Neuron (in vitro differentiated cells): ENCODE results near the gene OR6J1.
A peak's percentile ranks its signal among the peaks of the same experiment; 100 is the strongest.

Experiments
- H2AFZ ChIP-seq: one replicate; pipeline ENCODE4 v1.6.1; 2013; ENCODE audit warnings: low read depth, mild to moderate bottlenecking, inconsistent platforms, low read length, moderate library complexity
- H3K27me3 ChIP-seq: one replicate; pipeline ENCODE4 v1.6.1; 2013; ENCODE audit warnings: low read length; ENCODE audit not compliant: insufficient read depth
- H3K36me3 ChIP-seq: one replicate; pipeline ENCODE4 v1.6.1; 2013; ENCODE audit warnings: low read length; ENCODE audit not compliant: insufficient read depth
- H3K4me1 ChIP-seq: one replicate; pipeline ENCODE4 v1.6.1; 2013; ENCODE audit warnings: low read length; ENCODE audit not compliant: insufficient read depth
- H3K4me3 ChIP-seq: 2 replicates; pipeline ENCODE4 v1.5.1; 2013; ENCODE audit warnings: mild to moderate bottlenecking, low read length, moderate library complexity
- H3K9me3 ChIP-seq: one replicate; pipeline ENCODE4 v1.6.1; 2013; ENCODE audit warnings: low read length

The OR6J1 gene

GRCh38 chr14:22614240-22614799, 29.8 kb downstream of the OR6J1 start:
- Histone ChIP-seq H3K4me1 (peaks cover 3% of the 10 kb centered on the region), H3K27me3 (no peaks in the 10 kb centered on the region), H2AFZ (no peak overlapping the region), H3K4me3 (no peak overlapping the region), H3K9me3 (peaks cover 4% of the 10 kb centered on the region), H3K36me3 (peaks cover 12% of the 10 kb centered on the region)

- H3K27me3 ChIP-seq: no peaks in the 10 kb centered on the region
- H3K4me1 ChIP-seq: peaks cover 3% of the 10 kb centered on the region
- peaks cover 12% of the 10 kb centered on the region for H3K36me3 ChIP-seq
- H2AFZ ChIP-seq: no peak overlapping the region
- no peak overlapping the region for H3K4me3 ChIP-seq
- peaks cover 4% of the 10 kb centered on the region for H3K9me3 ChIP-seq
These were observed 30.4 kb downstream of the OR6J1 start for GRCh38 chr14:22613736-22614239.

DNA sequence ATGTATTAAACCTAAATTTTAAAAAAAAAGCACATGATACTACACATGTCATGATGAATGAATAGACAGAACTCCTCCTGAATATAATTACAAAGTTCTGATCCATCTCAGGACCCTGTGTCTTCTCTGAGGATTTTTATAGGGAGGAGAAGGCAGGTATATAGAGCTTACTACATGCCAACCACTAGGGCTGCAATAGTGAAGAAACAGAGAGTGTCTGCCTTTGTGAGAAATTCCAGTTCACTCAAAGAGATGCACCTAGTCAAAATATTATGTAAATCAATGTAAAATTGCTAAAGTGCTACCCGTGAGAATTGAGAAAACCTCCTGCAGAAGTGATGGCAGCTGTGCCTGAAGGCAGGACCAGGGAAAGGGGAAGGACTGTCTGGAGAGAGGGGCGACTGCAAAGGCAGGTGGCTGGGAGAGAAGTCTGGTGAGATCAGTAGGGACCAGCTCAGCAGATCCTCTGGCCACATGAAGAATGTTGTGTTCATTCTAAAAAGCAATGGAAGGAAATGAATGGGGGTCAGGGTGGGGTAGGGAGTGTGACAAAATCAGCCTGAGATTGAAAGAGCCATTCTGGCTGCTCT, 31.0 kb downstream of the OR6J1 start:
- peaks cover 3% of the 10 kb centered on the region for H3K4me1 ChIP-seq
- H3K9me3 ChIP-seq: peaks cover 4% of the 10 kb centered on the region
- no peak overlapping the region for H3K4me3 ChIP-seq
- peaks cover 12% of the 10 kb centered on the region for H3K36me3 ChIP-seq
- no peaks in the 10 kb centered on the region for H3K27me3 ChIP-seq
- no peak overlapping the region for H2AFZ ChIP-seq

DNA sequence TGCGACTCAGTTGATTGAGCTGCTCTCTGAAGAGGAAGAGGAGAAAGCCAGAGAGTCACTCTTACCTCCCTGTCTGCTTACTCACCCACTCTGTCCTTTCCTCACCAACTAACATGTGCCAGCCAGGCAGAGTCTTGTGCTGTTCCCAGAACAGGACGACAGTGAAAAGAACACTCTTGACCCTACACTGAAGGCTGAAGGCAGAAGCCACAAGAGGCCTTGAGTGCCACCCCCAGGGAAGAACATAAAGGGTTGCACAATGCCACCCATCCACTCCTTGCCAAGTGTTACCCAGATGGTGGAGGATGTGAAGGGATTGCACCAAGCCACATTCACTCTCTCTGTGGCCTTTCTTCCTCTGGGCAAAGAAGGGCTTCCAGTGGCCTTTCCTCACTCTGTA, 33.2 kb downstream of the OR6J1 start:
- Histone ChIP-seq H3K27me3 (no peaks in the 10 kb centered on the region), H3K4me3 (no peak overlapping the region), H3K9me3 (peaks cover 4% of the 10 kb centered on the region), H3K4me1 (peaks cover 3% of the 10 kb centered on the region), H2AFZ (no peak overlapping the region), H3K36me3 (peaks cover 16% of the 10 kb centered on the region)

GRCh38 chr14:22607291-22607690, 36.9 kb downstream of the OR6J1 start:
- peaks cover 28% of the 10 kb centered on the region for H3K36me3 ChIP-seq
- H3K4me1 ChIP-seq: no peaks in the 10 kb centered on the region
- peaks cover 10% of the 10 kb centered on the region for H3K9me3 ChIP-seq
- no peak overlapping the region for H2AFZ ChIP-seq
- H3K4me3 ChIP-seq: no peak overlapping the region
- no peaks in the 10 kb centered on the region for H3K27me3 ChIP-seq

DNA sequence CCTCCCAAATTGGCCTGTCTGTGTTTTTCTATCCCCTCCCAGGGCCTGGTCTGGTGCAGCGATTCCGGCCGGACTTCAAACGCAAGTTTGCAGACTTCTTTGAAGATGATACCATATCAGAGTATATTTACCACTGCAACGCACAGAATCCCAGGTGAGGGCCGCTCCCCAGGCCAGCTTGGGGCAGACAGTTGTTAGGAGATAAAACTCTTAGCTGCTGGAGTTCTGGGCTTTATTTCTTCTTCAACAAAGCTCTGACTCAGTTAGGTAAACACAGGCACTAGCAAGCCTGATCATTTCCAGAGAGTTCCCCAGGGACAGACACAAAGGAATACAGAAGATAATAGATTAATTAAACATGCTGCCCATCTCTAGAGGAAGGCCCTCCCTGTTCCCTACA, 37.8 kb downstream of the OR6J1 start:
- peaks cover 10% of the 10 kb centered on the region for H3K9me3 ChIP-seq
- no peaks in the 10 kb centered on the region for H3K4me1 ChIP-seq
- H3K36me3 ChIP-seq: peaks cover 28% of the 10 kb centered on the region
- H2AFZ ChIP-seq: no peak overlapping the region
- H3K27me3 ChIP-seq: no peaks in the 10 kb centered on the region
- H3K4me3 ChIP-seq: no peak overlapping the region

DNA sequence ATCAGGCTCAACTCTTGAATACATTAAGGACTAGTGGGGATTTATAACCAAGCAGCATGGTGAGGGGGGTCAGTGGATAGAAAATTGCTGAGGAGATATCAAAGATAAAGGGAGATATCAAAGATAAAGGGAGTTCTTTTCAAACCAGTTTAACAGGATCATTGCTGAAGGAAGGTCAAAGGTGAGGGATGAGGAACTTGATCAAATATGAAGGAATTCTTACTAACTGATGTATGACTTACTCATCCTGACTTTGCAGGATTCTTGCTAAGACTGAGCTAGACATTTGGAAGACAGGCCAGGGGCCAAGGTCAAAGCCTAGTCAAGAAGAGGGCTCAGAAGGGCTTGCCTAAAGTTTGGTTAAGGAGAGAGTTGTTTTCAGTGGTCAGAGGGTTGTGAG, 41.3 kb downstream of the OR6J1 start:
- H3K9me3 ChIP-seq: peaks cover 6% of the 10 kb centered on the region
- H3K36me3 ChIP-seq: peaks cover 15% of the 10 kb centered on the region
- H3K4me3 ChIP-seq: no peak overlapping the region
- H2AFZ ChIP-seq: no peak overlapping the region
- no peaks in the 10 kb centered on the region for H3K27me3 ChIP-seq
- peaks cover 8% of the 10 kb centered on the region for H3K4me1 ChIP-seq

DNA sequence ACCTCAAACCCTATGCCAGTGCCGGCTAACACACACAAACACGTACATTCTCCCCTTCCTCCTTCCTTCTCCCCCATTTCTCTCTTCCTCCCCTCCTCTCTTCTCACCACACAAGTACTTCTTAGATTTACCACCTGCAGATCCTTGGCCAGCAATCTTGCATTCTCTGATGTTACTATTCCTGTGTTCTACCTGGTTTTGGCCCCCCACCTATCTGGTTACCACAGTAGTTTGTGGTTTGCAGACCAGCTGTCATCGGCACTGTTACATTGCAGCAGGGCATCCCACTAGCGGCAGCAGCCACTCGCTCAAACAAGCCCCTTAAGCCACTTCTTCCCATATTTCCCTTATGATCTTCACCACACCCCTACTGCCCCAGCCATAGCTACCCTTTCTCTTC, 42.2 kb downstream of the OR6J1 start:
- Histone ChIP-seq H3K27me3 (no peaks in the 10 kb centered on the region), H3K9me3 (peaks cover 6% of the 10 kb centered on the region), H2AFZ (no peak overlapping the region), H3K4me1 (peaks cover 11% of the 10 kb centered on the region), H3K36me3 (peaks cover 15% of the 10 kb centered on the region), H3K4me3 (no peak overlapping the region)

GRCh38 chr14:22601456-22601855, 42.7 kb downstream of the OR6J1 start:
- Histone ChIP-seq H3K36me3 (peaks cover 15% of the 10 kb centered on the region), H3K4me1 (peaks cover 11% of the 10 kb centered on the region), H3K4me3 (no peak overlapping the region), H3K27me3 (no peaks in the 10 kb centered on the region), H3K9me3 (peaks cover 6% of the 10 kb centered on the region), H2AFZ (no peak overlapping the region)

DNA sequence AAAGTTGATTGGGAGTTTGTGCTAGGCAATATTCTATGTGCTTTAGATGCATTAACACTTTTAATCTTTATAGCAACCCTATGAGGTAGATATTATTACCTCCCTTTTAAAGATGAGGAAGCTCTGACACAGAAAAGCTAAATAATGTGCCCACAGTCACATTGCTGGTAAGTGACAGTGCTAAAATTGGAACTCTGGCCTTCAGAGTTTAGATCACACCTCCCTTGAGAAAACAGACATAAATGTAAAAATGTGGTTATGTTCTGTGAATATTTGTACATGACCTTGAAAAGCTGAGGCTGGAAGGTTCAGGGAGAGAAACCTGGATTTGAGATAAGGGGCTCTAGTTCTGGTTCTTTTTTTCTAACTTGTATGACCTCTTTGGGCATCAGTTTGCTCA, 44.1 kb downstream of the OR6J1 start:
- no peak overlapping the region for H3K4me3 ChIP-seq
- peaks cover 11% of the 10 kb centered on the region for H3K4me1 ChIP-seq
- H3K36me3 ChIP-seq: peaks cover 10% of the 10 kb centered on the region
- no peak overlapping the region for H2AFZ ChIP-seq
- H3K9me3 ChIP-seq: peaks cover 6% of the 10 kb centered on the region
- peaks cover 4% of the 10 kb centered on the region for H3K27me3 ChIP-seq

- Histone ChIP-seq H3K4me1 (peaks cover 11% of the 10 kb centered on the region), H3K27me3 (peaks cover 11% of the 10 kb centered on the region), H3K36me3 (peaks cover 7% of the 10 kb centered on the region), H2AFZ (no peak overlapping the region), H3K9me3 (peaks cover 6% of the 10 kb centered on the region), H3K4me3 (peak overlapping the region; percentile 64)
These were observed 44.8 kb downstream of the OR6J1 start for GRCh38 chr14:22599349-22599748.

GRCh38 chr14:22598896-22599244, 45.3 kb downstream of the OR6J1 start:
- Histone ChIP-seq H3K27me3 (peaks cover 16% of the 10 kb centered on the region), H3K4me1 (peaks cover 11% of the 10 kb centered on the region), H3K9me3 (peaks cover 6% of the 10 kb centered on the region), H2AFZ (peak overlapping the region; percentile 80), H3K36me3 (peaks cover 6% of the 10 kb centered on the region), H3K4me3 (peak overlapping the region; percentile 64)

DNA sequence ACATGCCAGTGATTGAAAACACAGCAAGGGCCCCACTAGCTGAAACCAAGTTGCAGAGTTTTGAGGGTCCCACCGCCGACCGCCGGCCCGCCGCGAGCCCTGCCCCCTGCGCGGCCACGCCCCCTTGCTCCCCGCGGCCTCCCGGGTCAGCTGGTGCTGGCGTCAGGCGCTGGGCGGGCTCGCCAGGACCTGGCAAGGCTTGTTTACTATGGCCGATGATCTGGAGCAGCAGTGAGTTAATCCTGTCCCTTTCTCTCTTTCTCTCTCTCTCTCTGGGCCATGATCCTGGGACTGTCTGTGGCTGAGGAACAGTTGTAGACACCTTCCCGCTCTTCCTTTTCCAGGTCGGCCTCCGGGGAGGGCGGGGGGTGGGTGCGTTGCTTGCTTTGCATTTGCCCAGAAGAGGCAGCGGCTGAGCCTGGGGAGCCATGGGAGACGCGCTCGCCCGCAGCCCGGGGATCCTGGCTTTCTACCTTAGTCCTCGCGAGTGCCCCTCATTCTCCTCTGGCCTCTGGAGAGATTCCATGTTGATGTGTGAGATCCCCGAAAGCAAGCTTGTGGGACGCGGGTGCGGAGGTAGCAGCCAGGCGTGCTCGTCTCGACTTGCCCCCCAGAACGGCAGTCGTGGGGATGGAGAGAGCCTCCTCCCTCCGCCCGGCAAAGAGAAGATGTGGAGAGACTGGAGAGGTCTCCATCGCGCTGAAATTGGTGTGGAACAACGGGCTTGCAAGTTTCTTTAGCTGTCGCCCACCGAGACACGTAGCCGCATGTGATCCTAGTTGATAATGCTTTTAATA, 45.9 kb downstream of the OR6J1 start, which contains the start of gene ABHD4:
Gene ABHD4 (plus strand): TSS at position 202 of the 797 bp plus-strand sequence. CDS start 7 bp downstream, at position 209.
- Histone ChIP-seq H3K4me1 (peaks cover 11% of the 10 kb centered on the region), H3K36me3 (no peaks in the 10 kb centered on the region), H2AFZ (peak within 1 kb of the TSS; percentile 80), H3K9me3 (peaks cover 3% of the 10 kb centered on the region), H3K4me3 (peak within 1 kb of the TSS; percentile 64), H3K27me3 (peaks cover 17% of the 10 kb centered on the region)
